ENCODE data around the gene GRIA1. TPM values are rescaled to one million over a fixed set of nuclear protein-coding genes. Genes with fewer than 3 reads are reported as not detected.

GRIA1 gene
- total and polyA plus RNA-seq, 2 of the 4 experiments (the other 2 are of a cell fraction) = 0.48 to 1.3 TPM

- H2BK120ac ChIP-seq (ENCODE audit: low read depth, low read length) = no peak overlapping the region
- H3K4me2 ChIP-seq (ENCODE audit: low read depth, low read length) = no peak overlapping the region
- H3K36me3 ChIP-seq (ENCODE audit: control insufficient read depth, insufficient read depth, low read length) = no peaks in the 10 kb centered on the region
- H3K4ac ChIP-seq (ENCODE audit: low read depth, low read length) = no peak overlapping the region
- no peaks in the 10 kb centered on the region for H3K27me3 ChIP-seq (ENCODE audit: control insufficient read depth, insufficient read depth, low read length)
- BruUV-seq (replicated peaks) = no TSS peak
- H4K8ac ChIP-seq (ENCODE audit: low read depth in 2 of 2, low read length in 2 of 2) = no peak overlapping the region
- no peak overlapping the region for H2AFZ ChIP-seq (replicated peaks; ENCODE audit: low read length, poor library complexity)
- no peaks in the 10 kb centered on the region for H4K20me1 ChIP-seq (ENCODE audit: insufficient read depth, low read length)
- no peaks in the 10 kb centered on the region for H3K9me3 ChIP-seq (ENCODE audit: control insufficient read depth, insufficient read depth, low read length)
- no peak overlapping the region for H4K91ac ChIP-seq (ENCODE audit: insufficient read depth, low read depth, low read length)
- DNase-seq (no peak), ATAC-seq (ENCODE audit: low read depth) (no peak)
- no peak overlapping the region for H2BK20ac ChIP-seq (ENCODE audit: low read depth, low read length)
- H3K4me3 ChIP-seq (ENCODE audit: insufficient read depth, low read depth, low read length) = no peak overlapping the region
- H3K79me1 ChIP-seq (ENCODE audit: low read depth in 1 of 2, low read length in 2 of 2) = no peaks in the 10 kb centered on the region
- H3K23ac ChIP-seq (ENCODE audit: low read depth, low read length) = no peak overlapping the region
- in situ Hi-C loops (cut with MboI; ENCODE audit: low sequenced_read_pairs) = no loop called here
- no peak overlapping the region for H2BK15ac ChIP-seq (ENCODE audit: low read depth, low read length)
- H3K14ac ChIP-seq (replicated peaks; ENCODE audit: low read depth, low read length) = no peak overlapping the region
- POLR2A ChIA-PET (ENCODE audit: unreplicated experiment) = no interaction called here
- H3K9me1 ChIP-seq (ENCODE audit: insufficient read depth, low read length) = no peaks in the 10 kb centered on the region
- 83% methylated on average over 1 of the region's 7 CpGs; no CpG with 5 or more reads in 1 of the 2 experiments for WGBS, 2 experiments (ENCODE audit: extremely low coverage in 2 of 2, insufficient read length in 1 of 2)
- H3K4me1 ChIP-seq (ENCODE audit: control insufficient read depth, insufficient read depth, low read length) = no peaks in the 10 kb centered on the region
- H2BK5ac ChIP-seq (ENCODE audit: low read depth, low read length, poor library complexity, severe bottlenecking) = no peak overlapping the region
- no peak overlapping the region for H3K56ac ChIP-seq (ENCODE audit: extremely low read depth, insufficient read depth, low read length)
- H4K5ac ChIP-seq (ENCODE audit: low read depth, low read length) = no peak overlapping the region
- H3K27ac ChIP-seq (ENCODE audit: insufficient read depth, low read length) = no peak overlapping the region
- no peak for TF ChIP-seq SMC3 (IDR thresholded peaks at IDR 0.05; ENCODE audit: low read depth, low read length)
- TF ChIP-seq NFE2L2 (IDR thresholded peaks at IDR 0.05; ENCODE audit: low read depth, low read length) = no peak
- no peak for TF ChIP-seq POLR2A (IDR thresholded peaks at IDR 0.05; ENCODE audit: low read depth, low read length)
- TF ChIP-seq MAFK (IDR thresholded peaks at IDR 0.05; ENCODE audit: low read depth, low read length) = no peak
- intact Hi-C loops (cut with micrococcal nuclease) = no loop called here
- CTCF ChIA-PET = no interaction called here
- H3K18ac ChIP-seq (ENCODE audit: low read depth, low read length) = no peak overlapping the region
- H2AK9ac ChIP-seq (replicated peaks; ENCODE audit: low read depth, low read length, poor library complexity) = no peak overlapping the region
- no peak overlapping the region for H2AK5ac ChIP-seq (ENCODE audit: low read depth, low read length)
- dilution Hi-C loops (cut with HindIII; ENCODE audit: low sequenced_read_pairs, unreplicated experiment) = no loop called here
- H3K9ac ChIP-seq (ENCODE audit: low read depth, low read length) = no peak overlapping the region
Observed at GRCh38 chr5:153775923-153776322, 285.5 kb downstream of the GRIA1 start.
